Psoas muscle (tissue), 8 donors: ENCODE data around the gene BRD3. TPM values are rescaled to one million over a fixed set of nuclear protein-coding genes. Genes with fewer than 3 reads are reported as not detected.

ENCODE experiments used
- ATAC-seq, 4 donors: fragments of 200-7000 bp; cut with Tn5 transposase; one replicate each; pipeline ENCODE4 v1.9.1; 2020; ENCODE audit warnings: moderate library complexity in 3 of 4, mild to moderate bottlenecking in 2 of 4
- DNase-seq, 2 donors: peaks; one replicate each; pipeline ENCODE4 v3.0.0-alpha.2; 2020
- H3K27ac ChIP-seq: fragments of 200-600 bp; one replicate; pipeline ENCODE4 v1.8.0; 2022
- H3K27me3 ChIP-seq, 3 donors: fragments of 200-600 bp in 1 of 3; one replicate each; pipeline versions ENCODE4 v1.6.1 to v1.8.0; 2013 to 2022; ENCODE audit warnings: low read length in 2 of 3, mild to moderate bottlenecking in 2 of 3, moderate library complexity in 1 of 3; ENCODE audit not compliant: insufficient read depth in 3 of 3
- H3K36me3 ChIP-seq, 2 donors: fragments of 200-600 bp in 1 of 2; one replicate each; pipeline versions ENCODE4 v1.6.1 to v1.8.0; 2013 to 2022; ENCODE audit warnings: low read depth in 1 of 2, mild to moderate bottlenecking in 1 of 2, moderate library complexity in 1 of 2; ENCODE audit not compliant: insufficient read depth in 1 of 2
- H3K4me1 ChIP-seq: fragments of 200-600 bp; one replicate; pipeline ENCODE4 v1.8.0; 2022
- H3K4me3 ChIP-seq: fragments of 200-600 bp; one replicate; pipeline ENCODE4 v1.8.0; 2022; ENCODE audit warnings: mild to moderate bottlenecking
- H3K9me3 ChIP-seq: fragments of 200-600 bp; one replicate; pipeline ENCODE4 v1.8.0; 2022
- CTCF ChIP-seq: fragments of 200-600 bp; IDR thresholded peaks from one replicate; pipeline ENCODE4 v1.8.0; 2022; ENCODE audit warnings: antibody characterized with exemption
- WGBS, 3 donors: extraction: QIAGEN DNeasy Blood & Tissue Kit; methylation state at CpG; one replicate each; pipeline versions ENCODE4 v1.1.6 to v1.1.7; 2013; 5-methylcytosine and 5-hydroxymethylcytosine counted together
- intact Hi-C, 2 donors: fragments of 100-400 bp; cut with DNase I; formaldehyde crosslinking; loops; one replicate each; pipeline versions ENCODE4 v1.11.0 to v1.14.2; 2022
- polyA plus RNA-seq, 3 donors: library from polyadenylated mRNA; stranded (reverse); fragments of 200-250 nt; gene quantifications; one replicate each; pipeline ENCODE4 v1.2.3, GENCODE V29; 2013
- total RNA-seq, 4 donors: library from RNA; stranded (reverse); fragmentation: NEBNext Ultra II Directional in 2 of 4; extraction: Animal tissue kit (Norgen Biotek cat#: 25700) in 2 of 4; gene quantifications; one replicate each; pipeline versions ENCODE4 v1.2.1 to v1.2.4, GENCODE V29; 2021 to 2023
- donor health status: healthy with polysubstance abuse.
- donor health status: DM: no; HTN: no; CAD: no; lungs with moderate emphysema.
- donor health status: Bipolar disorder and iron deficiency.
- donor health status: healthy.
- donor health status: DM: yes; HTN: yes; CAD: no.
- donor health status: DM: no; HTN: no; CAD: no.
- donor health status: DM: no; HTN: no; CAD: no.
- donor health status: DM: yes; HTN: yes; CAD: no.

BRD3 gene
- total and polyA plus RNA-seq, 7 donors, result 7.5 to 28.2 (median 21.7) TPM

DNA sequence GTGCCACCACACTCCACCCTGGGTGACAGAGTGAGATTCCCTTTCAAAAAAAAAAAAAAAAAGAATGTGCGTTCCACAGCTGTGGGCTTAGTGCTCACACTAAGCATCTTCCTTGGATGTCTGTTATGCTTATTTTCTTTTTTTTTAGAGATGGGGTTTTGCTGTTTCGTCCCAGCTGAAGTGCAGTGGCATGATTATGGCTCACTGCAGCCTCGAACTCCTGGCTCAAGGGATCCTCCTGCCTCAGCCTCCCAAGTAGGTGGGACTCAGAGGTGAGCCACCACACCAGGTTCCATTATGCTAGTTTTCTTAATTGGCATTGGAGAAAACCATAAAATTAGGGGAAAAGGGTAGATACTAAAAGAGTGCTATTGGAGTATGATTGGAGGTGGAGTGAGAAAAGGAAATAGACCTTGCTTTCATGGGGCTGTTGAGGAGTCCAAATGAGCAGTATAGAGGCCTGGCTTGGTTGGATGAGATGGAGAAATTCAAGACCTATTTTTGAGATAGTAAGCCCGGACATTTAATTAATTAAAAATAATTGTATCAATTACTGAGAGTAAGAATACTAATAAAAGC, 43.5 kb downstream of the BRD3 start:
- Histone ChIP-seq H3K9me3 (no peaks in the 10 kb centered on the region), H3K4me3 (peak overlapping the region; percentile 41), H3K4me1 (peaks cover 8% of the 10 kb centered on the region), H3K27ac (peak overlapping the region; percentile 25), H3K27me3 (no peaks in the 10 kb centered on the region), H3K36me3 (peaks cover 0 to 13% of the 10 kb centered on the region in 2 donors)
- TF ChIP-seq CTCF, result no peak
- no peak for DNase-seq
- WGBS, 3 donors, result 41 to 55% (median 48%) methylated on average over 4 of the region's 4 CpGs
- intact Hi-C loops, result loop anchor here in 1 of 2 donors (2.0 kb wide), 1 partner anchor 44 kb away; the partner anchor contains the start of gene BRD3
- ATAC-seq, result no peak

DNA sequence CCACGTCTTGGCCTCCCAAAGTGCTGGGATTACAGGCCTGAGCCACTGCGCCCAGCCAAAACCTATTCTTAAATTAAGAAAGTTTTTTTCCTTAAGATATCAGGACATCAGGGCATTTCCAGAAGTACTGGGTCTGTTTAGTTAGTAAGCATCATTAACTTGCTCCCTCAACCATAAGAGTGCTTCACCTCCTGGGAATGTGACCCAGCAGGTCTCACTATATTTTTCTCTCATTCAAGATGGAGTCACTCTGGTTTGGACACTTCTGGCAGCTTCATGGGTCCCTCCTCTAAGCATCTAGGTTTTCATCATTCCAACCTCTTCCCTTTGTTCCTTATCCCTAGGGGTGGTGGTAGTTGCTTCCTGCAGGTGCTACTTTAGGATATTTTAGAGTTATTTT, 52.9 kb downstream of the BRD3 start:
- H3K27me3 ChIP-seq, result peaks cover 0 to 5% (median 0%) of the 10 kb centered on the region in 3 donors
- no peak overlapping the region for H3K4me3 ChIP-seq
- H3K36me3 ChIP-seq, result no peaks in the 10 kb centered on the region
- intact Hi-C loops, result no loop called here
- no peak for TF ChIP-seq CTCF
- DNase-seq (no peak), ATAC-seq (no peak)
- H3K9me3 ChIP-seq, result no peaks in the 10 kb centered on the region
- H3K27ac ChIP-seq, result no peak overlapping the region
- WGBS, 3 donors, result 96 to 100% (median 98%) methylated on average over 2 of the region's 2 CpGs
- no peaks in the 10 kb centered on the region for H3K4me1 ChIP-seq

DNA sequence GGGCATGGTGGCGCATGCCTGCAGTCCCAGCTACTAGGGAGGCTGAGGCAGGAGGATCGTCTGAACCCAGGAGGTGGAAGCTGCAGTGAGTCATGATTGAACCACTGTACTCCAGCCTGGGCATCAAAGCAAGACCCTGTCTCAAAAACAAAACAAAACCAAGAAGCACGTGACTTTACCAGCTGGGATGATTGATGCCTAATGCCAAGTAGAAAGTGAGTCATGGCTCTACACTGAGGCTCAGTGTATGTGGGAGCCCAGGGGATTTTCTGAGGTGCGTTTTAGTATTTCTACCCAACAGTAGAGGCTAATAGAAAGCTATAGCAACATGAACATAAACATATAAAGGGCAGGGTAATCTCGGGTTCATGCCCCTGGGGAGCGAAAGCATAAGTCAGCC, 56.4 kb downstream of the BRD3 start:
- Histone ChIP-seq H3K27me3 (peaks cover 0 to 18% (median 0%) of the 10 kb centered on the region in 3 donors), H3K4me3 (no peak overlapping the region), H3K27ac (no peak overlapping the region), H3K9me3 (no peaks in the 10 kb centered on the region), H3K4me1 (no peaks in the 10 kb centered on the region), H3K36me3 (no peaks in the 10 kb centered on the region)
- WGBS, 3 donors, result 69 to 82% (median 73%) methylated on average over 6 of the region's 6 CpGs
- TF ChIP-seq CTCF, result no peak
- no peak for ATAC-seq
- intact Hi-C loops, result no loop called here
- DNase-seq, result no peak

DNA sequence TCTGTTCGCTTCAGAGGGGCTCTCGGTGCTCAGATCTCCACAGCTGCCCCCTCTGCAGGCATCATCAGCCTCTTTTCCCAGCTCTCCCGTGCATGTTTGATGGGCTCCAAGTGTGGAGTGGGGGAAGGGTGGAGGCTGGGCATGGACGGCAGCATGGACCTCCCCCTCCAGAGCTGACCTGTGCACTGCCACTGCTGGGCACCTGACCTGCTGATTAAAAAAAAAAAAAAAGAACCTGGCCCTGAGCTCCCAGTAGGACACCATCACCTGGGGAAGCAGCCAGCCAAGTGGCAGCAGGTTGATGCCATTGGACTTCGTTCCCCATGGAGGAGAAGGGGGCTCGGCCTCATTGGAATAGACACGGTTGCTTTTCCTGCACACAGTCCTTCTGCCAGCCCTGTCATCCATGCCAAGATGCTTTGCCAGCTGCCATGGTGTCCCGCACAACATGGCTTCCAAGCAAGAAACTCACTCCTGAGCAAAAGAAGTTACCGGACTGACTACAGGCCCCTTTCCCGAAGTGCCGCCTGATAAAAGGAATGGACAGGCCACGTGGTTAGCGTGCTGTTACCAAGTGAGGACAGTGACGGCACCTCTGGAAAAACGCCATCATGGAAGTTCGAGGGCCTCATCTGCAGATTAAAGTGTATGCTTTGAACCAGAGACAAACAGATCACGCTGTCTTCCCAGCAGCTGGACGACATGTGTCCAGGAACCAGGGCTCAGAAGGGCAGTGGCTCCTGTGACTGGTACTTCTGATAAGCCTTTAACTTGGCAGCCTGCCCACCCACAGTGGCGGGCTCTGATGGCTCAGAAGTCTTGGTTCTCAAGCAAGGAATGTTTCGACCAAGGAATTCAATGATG, 57.3 kb downstream of the BRD3 start:
- peaks cover 0 to 18% (median 0%) of the 10 kb centered on the region in 3 donors for H3K27me3 ChIP-seq
- H3K27ac ChIP-seq, result no peak overlapping the region
- TF ChIP-seq CTCF, result no peak
- intact Hi-C loops, result no loop called here
- H3K9me3 ChIP-seq, result no peaks in the 10 kb centered on the region
- ATAC-seq (peak in 1 of 4 donors; percentile 23), DNase-seq (no peak)
- no peaks in the 10 kb centered on the region for H3K36me3 ChIP-seq
- H3K4me3 ChIP-seq, result no peak overlapping the region
- 24 to 25% (median 25%) methylated on average over 19 to 20 of the region's 20 CpGs for WGBS, 3 donors
- no peaks in the 10 kb centered on the region for H3K4me1 ChIP-seq
